SK-N-SH treated with all-trans-retinoic acid at 6 μM for 48 hours (cell line): ENCODE data around the gene SLC12A8.

Experiments
- GLIS3 ChIP-seq: fragments of 250-450 bp; sonication (Bioruptor Pico); IDR thresholded peaks from 2 replicates; pipeline ENCODE4 v1.5.0; 2020; ENCODE audit warnings: mild to moderate bottlenecking, moderate library complexity
- ISL1 ChIP-seq: fragments of 250-450 bp; sonication (Bioruptor Pico); IDR thresholded peaks from 2 replicates; pipeline ENCODE4 v2.1.2; 2022; ENCODE audit warnings: mild to moderate bottlenecking, moderate library complexity
- PATZ1 ChIP-seq: fragments of 250-450 bp; sonication (Bioruptor Pico); IDR thresholded peaks from 2 replicates; pipeline ENCODE4 v1.8.0; 2020; ENCODE audit warnings: mild to moderate bottlenecking, moderate library complexity, borderline replicate concordance
- PPARA ChIP-seq: fragments of 250-450 bp; sonication (Bioruptor Pico); IDR thresholded peaks from 2 replicates; pipeline ENCODE4 v1.5.0; 2020; ENCODE audit warnings: mild to moderate bottlenecking, borderline replicate concordance
- SNAI2 ChIP-seq: fragments of 250-450 bp; sonication (Bioruptor Pico); IDR thresholded peaks from 2 replicates; pipeline ENCODE4 v1.5.0; 2020; ENCODE audit warnings: mild to moderate bottlenecking, moderate library complexity
- ZFP3 ChIP-seq: fragments of 250-450 bp; sonication (Bioruptor Pico); IDR thresholded peaks from 2 replicates; pipeline ENCODE4 v1.5.0; 2020; ENCODE audit warnings: mild to moderate bottlenecking, moderate library complexity
- ZNF565 ChIP-seq: fragments of 450-650 bp; formaldehyde crosslinking; conservative IDR thresholded peaks from 2 replicates; pipeline ENCODE4 v1.5.0; 2020; ENCODE audit warnings: low read depth, mild to moderate bottlenecking, moderate library complexity

- no peak for TF ChIP-seq PPARA (CRISPR knock-in tag)
- TF ChIP-seq ZNF565 (CRISPR knock-in tag): no peak
- TF ChIP-seq SNAI2 (CRISPR knock-in tag): no peak
- TF ChIP-seq PATZ1: no peak
- TF ChIP-seq GLIS3 (CRISPR knock-in tag): no peak
- TF ChIP-seq ZFP3 (CRISPR knock-in tag): no peak
- TF ChIP-seq ISL1: no peak
These were observed 73.2 kb downstream of the SLC12A8 start for GRCh38 chr3:125139386-125139785.
